Muscle layer of colon (tissue), 2 donors: ENCODE results near the gene SLCO2B1.

Experiments used
- H3K27ac ChIP-seq: one replicate; pipeline ENCODE4 v1.7.0; 2013; ENCODE audit warnings: low read depth, mild to moderate bottlenecking, low read length, moderate library complexity
- H3K27me3 ChIP-seq, 2 donors: one replicate each; pipeline ENCODE4 v1.7.0; 2013; ENCODE audit warnings: low read length in 2 of 2, mild to moderate bottlenecking in 2 of 2; ENCODE audit not compliant: insufficient read depth in 2 of 2, control insufficient read depth in 1 of 2
- H3K36me3 ChIP-seq: one replicate; pipeline ENCODE4 v1.7.0; 2013; ENCODE audit warnings: mild to moderate bottlenecking, low read length; ENCODE audit not compliant: insufficient read depth
- H3K4me1 ChIP-seq: one replicate; pipeline ENCODE4 v1.7.0; 2013; ENCODE audit warnings: mild to moderate bottlenecking, low read length; ENCODE audit not compliant: insufficient read depth
- H3K4me3 ChIP-seq, 2 donors: one replicate each; pipeline ENCODE4 v1.7.0; 2013; ENCODE audit warnings: low read length in 2 of 2, low read depth in 1 of 2, mild to moderate bottlenecking in 1 of 2, moderate library complexity in 1 of 2
- H3K9ac ChIP-seq: one replicate; pipeline ENCODE4 v1.7.0; 2013; ENCODE audit warnings: low read length
- H3K9me3 ChIP-seq: one replicate; pipeline ENCODE4 v1.7.0; 2013; ENCODE audit warnings: mild to moderate bottlenecking, low read length
- donor health status: abdominal sarcoma.
- donor health status: Adenocarcinoma of cecum.

The SLCO2B1 gene

DNA sequence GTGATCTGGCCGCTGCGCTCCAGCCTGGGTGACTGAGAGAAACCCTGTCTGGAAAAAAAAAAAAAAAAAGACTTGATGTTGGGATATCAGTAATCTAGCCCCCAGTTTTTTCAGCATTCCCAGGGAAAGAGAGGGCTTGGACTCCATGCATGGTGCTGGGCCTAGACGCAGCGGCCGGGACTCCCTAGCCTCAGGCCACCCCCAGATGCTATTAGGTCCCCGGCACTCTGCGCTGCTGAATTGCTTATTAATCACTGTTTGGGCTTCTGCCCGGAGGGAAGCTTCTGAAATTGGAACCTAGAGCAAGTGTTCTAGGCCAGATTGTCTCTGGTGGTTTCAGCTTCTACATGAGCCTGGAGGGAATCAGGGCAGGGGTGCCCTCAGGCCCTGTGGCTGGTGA lies 39.0 kb downstream of the SLCO2B1 start:
- no peak overlapping the region for H3K4me3 ChIP-seq
- H3K27ac ChIP-seq, result no peak overlapping the region
- peaks cover 25% of the 10 kb centered on the region for H3K4me1 ChIP-seq
- H3K36me3 ChIP-seq, result no peaks in the 10 kb centered on the region
- no peaks in the 10 kb centered on the region for H3K27me3 ChIP-seq
- no peak overlapping the region for H3K9ac ChIP-seq
- H3K9me3 ChIP-seq, result no peaks in the 10 kb centered on the region

DNA sequence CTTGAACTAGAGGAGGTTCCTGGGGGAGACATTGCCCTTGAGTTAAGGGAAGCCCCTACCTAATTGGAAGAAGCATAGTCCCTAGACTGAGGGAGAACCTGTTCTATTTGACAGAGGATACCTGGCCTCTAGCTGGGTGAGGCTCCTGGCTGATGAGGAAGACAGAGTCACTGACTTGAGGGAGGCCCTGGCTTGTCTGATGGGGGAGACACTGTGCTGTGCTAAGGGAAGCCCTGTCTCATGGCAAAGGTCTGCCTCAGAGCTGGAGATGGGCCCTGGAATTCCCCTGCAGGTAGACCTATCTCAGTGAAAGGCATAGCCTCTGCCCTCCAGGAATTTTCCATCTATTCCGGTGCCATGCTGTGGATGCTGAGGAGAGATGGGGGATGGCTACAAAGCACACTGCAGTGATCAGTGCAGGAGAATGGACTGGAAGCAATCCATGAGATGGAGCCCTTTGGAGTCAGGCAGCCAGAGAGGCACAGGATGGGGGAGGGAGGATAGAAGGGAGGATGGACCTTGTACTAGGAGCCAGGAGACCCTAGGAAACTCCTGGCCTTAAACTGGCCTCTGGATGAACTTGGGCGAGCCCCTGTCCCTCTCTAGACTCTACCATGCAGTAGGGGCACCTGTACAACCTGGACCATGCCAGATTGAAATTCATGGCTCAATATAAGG lies 39.9 kb downstream of the SLCO2B1 start:
- Histone ChIP-seq H3K9ac (no peak overlapping the region), H3K4me3 (no peak overlapping the region), H3K27ac (no peak overlapping the region), H3K36me3 (no peaks in the 10 kb centered on the region), H3K27me3 (no peaks in the 10 kb centered on the region), H3K9me3 (no peaks in the 10 kb centered on the region), H3K4me1 (peaks cover 33% of the 10 kb centered on the region)

DNA sequence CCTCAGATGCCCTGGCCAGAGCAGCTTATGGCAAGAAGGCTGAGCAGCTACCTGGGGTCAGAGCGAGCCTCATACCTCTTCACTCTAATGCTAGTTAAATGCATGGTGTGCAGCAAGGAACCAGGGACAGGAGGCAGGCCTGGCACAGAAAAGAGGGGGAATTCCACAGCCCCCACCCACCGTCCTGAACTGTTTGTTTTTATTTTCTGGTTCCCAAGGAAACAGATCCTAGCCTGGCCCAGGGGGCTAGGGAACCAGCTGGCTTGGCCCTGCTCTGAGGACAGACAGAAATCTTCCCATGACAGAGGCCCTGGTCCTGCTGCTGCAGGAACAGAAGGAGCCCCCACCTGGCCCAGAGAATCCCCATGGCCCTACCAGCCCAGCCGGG lies 40.4 kb downstream of the SLCO2B1 start:
- Histone ChIP-seq H3K4me1 (peaks cover 33% of the 10 kb centered on the region), H3K27ac (no peak overlapping the region), H3K9ac (no peak overlapping the region), H3K9me3 (no peaks in the 10 kb centered on the region), H3K4me3 (no peak overlapping the region), H3K36me3 (no peaks in the 10 kb centered on the region), H3K27me3 (no peaks in the 10 kb centered on the region)

DNA sequence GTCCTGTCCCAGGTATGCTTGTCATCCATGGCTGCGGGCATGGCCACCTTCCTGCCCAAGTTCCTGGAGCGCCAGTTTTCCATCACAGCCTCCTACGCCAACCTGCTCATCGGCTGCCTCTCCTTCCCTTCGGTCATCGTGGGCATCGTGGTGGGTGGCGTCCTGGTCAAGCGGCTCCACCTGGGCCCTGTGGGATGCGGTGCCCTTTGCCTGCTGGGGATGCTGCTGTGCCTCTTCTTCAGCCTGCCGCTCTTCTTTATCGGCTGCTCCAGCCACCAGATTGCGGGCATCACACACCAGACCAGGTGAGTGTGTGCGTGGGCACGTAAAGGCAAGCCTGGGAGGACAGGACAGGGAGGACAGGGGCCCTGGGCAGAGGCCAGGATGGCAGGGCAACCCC lies 42.4 kb downstream of the SLCO2B1 start:
- Histone ChIP-seq H3K27ac (no peak overlapping the region), H3K36me3 (no peaks in the 10 kb centered on the region), H3K4me1 (peaks cover 33% of the 10 kb centered on the region), H3K4me3 (no peak overlapping the region), H3K27me3 (no peaks in the 10 kb centered on the region), H3K9me3 (no peaks in the 10 kb centered on the region), H3K9ac (no peak overlapping the region)

DNA sequence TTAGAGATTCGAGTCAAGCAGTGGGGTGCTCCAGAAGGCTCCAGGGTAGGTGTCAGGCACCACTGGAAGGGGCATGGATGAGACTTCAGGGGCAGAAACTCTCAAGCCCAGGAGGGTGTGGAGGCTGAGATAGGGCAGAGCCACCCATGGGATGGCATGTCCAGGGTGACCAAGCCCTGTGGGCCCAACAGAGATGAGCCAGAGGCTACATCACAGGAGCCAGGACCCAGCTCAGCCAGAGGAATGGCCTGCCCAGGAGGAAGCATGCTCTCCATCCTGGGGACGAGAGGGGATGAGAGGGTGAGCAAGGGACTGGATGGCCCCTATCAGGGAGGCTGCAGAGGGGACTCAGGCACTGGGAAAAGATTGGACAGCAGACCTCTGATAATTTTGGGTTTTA lies 42.8 kb downstream of the SLCO2B1 start:
- no peak overlapping the region for H3K27ac ChIP-seq
- no peaks in the 10 kb centered on the region for H3K27me3 ChIP-seq
- H3K36me3 ChIP-seq, result no peaks in the 10 kb centered on the region
- peaks cover 33% of the 10 kb centered on the region for H3K4me1 ChIP-seq
- no peaks in the 10 kb centered on the region for H3K9me3 ChIP-seq
- H3K4me3 ChIP-seq, result no peak overlapping the region
- H3K9ac ChIP-seq, result no peak overlapping the region

DNA sequence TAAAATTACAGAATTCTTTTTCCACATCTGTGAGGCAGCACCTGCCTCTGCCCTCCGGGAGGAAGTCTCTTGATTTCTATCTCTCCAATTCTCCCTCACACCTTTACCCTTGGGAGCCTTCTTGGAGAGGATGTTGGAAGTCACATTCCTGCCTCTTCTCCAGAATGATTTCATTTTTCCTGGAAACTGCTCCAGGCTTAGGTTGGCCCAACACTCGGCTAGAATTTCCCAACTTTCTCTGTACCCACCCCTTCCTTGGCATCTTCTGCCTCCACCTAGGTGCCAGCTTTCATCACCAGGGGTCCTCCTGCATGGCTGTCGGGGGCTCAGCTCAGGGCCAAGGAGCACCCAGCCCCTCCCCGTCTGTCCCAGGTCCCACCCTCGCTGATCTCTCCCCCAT lies 43.2 kb downstream of the SLCO2B1 start:
- Histone ChIP-seq H3K9me3 (no peaks in the 10 kb centered on the region), H3K4me1 (peaks cover 33% of the 10 kb centered on the region), H3K36me3 (no peaks in the 10 kb centered on the region), H3K27me3 (no peaks in the 10 kb centered on the region), H3K4me3 (no peak overlapping the region), H3K9ac (no peak overlapping the region), H3K27ac (no peak overlapping the region)

DNA sequence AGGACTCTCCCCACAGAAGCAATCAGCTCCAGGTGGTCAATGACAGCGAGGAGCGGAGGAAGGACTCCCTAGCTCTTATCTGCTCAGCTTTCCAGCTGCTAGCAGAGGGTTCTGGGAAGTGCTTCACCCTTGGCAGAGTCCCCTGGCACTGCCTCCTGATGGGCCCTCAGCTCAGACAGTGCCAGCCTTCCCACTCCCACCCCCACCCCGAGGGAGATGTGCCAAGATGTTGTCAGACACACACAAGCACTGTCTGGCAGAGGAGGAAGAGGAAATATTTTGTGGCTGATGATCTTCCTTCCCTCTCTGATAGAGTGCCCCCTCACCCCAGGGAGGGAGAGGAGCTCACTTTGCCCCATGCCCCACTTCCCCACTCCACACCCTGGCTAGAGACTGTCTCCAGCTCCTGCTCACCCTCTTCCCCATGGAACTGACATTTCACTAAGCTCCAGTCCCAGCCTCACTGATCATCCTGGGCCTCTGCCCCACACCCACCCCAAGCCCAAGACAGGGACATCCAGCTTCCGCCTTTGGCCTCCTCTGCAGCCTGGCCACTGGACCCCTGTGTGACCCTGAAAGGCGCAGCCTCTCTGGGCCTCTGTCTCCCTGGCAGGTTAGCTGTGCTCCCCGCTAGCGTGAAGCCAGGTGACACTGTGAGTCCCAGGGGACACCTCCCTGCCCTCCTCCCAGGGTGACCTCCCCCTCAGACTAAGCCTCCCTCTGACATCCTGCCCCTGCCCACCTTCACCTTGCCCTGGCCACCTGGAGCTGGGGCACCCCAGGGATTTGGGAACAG lies 44.5 kb downstream of the SLCO2B1 start:
- H3K4me1 ChIP-seq, result peaks cover 33% of the 10 kb centered on the region
- H3K36me3 ChIP-seq, result no peaks in the 10 kb centered on the region

DNA sequence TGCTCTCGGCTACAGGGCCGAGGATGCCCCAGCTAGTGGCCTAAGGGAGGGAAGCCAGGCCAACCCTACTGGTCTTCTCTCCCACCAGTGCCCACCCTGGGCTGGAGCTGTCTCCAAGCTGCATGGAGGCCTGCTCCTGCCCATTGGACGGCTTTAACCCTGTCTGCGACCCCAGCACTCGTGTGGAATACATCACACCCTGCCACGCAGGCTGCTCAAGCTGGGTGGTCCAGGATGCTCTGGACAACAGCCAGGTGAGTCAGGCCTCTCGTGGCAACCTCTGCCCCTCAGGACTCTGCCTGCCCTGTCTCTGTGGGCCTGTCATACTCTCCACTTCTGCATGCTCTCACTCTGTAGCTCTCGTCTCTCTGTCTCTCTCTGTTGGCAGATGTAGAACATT lies 45.5 kb downstream of the SLCO2B1 start:
- no peak overlapping the region for H3K9ac ChIP-seq
- peaks cover 23% of the 10 kb centered on the region for H3K4me1 ChIP-seq
- no peak overlapping the region for H3K27ac ChIP-seq
- H3K9me3 ChIP-seq, result no peaks in the 10 kb centered on the region
- no peaks in the 10 kb centered on the region for H3K27me3 ChIP-seq
- H3K36me3 ChIP-seq, result no peaks in the 10 kb centered on the region
- H3K4me3 ChIP-seq, result no peak overlapping the region

More for the DNA sequence above, 44.5 kb downstream of the SLCO2B1 start:
- no peak overlapping the region for H3K9ac ChIP-seq
- no peaks in the 10 kb centered on the region for H3K27me3 ChIP-seq
- no peak overlapping the region for H3K27ac ChIP-seq
- H3K9me3 ChIP-seq, result no peaks in the 10 kb centered on the region
- H3K4me3 ChIP-seq, result no peak overlapping the region

DNA sequence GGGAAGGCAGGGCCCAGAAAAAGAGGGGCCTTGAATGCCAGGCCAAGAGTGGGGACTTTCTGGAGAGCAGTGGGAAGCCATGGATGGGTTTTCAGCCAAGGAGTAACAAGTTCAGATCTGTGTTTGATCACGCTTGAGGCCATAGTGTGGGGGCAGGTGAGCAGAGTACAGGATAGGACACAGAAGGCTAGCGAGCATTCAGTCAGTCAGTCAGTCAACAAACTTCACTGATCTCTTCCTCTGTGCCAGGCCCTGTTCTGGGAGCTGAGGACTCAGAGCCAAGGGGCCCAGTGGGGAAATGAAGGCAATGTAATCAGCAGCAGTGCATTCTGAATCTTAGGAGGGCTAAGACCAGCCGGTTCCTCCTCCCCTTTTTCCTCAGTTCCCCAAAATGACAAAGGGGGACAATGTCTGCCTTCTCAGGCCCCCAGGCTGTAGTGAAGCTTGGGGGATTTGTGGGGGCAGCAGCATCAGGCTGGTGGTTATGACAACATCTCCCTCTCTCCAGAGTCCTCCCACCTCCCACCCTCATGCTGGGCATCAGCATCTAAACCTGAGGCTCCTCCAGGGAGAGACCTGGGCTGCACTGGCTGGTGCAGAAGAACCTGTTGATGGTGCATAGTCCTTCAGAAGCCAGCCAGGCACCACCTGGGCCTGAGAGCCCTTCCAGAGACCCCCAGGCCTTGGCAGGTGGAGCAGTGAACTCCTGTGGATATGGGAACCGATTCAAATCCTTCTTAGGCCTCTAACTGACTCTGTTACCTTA lies 46.8 kb downstream of the SLCO2B1 start:
- Histone ChIP-seq H3K36me3 (no peaks in the 10 kb centered on the region), H3K9ac (no peak overlapping the region), H3K4me3 (no peak overlapping the region), H3K27ac (no peak overlapping the region), H3K27me3 (no peaks in the 10 kb centered on the region), H3K4me1 (peaks cover 21% of the 10 kb centered on the region), H3K9me3 (no peaks in the 10 kb centered on the region)

DNA sequence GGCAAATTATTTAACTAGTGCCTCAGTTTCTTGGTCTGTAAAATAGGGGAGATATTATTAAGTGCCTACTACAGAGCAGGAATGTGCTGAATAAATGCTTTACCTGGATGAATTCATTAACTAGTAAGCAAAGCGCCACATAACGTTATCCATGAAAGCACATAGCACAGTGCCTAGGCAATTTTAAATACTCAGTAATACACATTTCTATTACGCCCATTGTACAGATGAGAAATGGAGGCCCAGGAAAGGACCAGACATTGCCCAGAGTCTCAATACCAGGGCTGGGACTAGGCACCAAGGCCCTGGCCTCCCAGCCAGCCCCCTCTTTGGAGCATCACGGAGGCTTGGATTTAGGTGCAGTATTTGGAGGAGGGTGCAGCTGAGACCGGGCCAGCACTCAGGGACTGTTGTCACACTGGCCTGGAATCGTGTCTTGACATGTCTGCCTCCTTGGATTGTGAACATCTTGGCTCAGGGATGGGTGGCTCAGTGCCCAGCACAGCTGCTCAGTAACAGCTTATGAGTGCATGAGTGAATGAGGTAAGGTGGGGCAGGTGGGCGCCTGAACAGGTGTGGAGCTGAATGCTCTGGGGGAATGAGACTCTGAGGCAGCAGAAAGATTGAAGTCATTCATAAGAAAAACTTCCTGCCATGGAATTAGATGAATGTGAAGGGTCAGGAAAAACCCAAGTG lies 47.5 kb downstream of the SLCO2B1 start:
- no peak overlapping the region for H3K9ac ChIP-seq
- H3K27ac ChIP-seq, result no peak overlapping the region
- H3K4me1 ChIP-seq, result peaks cover 21% of the 10 kb centered on the region
- H3K27me3 ChIP-seq, result no peaks in the 10 kb centered on the region
- H3K36me3 ChIP-seq, result no peaks in the 10 kb centered on the region
- H3K4me3 ChIP-seq, result no peak overlapping the region
- H3K9me3 ChIP-seq, result no peaks in the 10 kb centered on the region

DNA sequence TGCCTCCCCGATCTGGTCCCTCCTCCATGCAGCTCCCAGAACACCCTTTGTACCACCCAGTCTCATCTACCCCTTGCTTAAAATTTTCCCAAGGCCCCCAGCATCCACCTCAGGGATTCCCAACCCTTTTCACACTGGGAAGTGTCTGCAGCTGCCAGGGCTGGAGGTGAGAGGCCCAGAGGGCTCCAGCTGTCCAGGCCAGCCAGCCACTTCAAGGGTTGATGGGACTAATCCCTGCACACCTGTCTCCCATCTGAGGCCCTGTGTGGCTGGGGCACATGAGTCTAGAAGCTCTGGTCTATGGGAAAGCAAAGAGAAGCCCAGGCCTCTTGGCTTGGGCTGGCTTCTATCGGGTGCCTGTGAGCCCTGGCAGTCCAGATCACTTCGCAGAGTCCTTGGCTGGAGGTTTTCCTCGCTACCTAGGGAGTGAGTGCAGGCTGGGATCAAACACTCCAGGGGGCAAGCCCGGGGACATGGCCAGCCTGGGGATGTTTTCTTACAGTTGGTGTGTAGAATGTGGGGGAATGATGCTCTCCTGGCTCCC lies 48.6 kb downstream of the SLCO2B1 start:
- peaks cover 13% of the 10 kb centered on the region for H3K4me1 ChIP-seq
- H3K9ac ChIP-seq, result no peak overlapping the region
- no peak overlapping the region for H3K4me3 ChIP-seq
- no peaks in the 10 kb centered on the region for H3K36me3 ChIP-seq
- no peaks in the 10 kb centered on the region for H3K27me3 ChIP-seq
- no peaks in the 10 kb centered on the region for H3K9me3 ChIP-seq
- no peak overlapping the region for H3K27ac ChIP-seq
